Left ventricle myocardium superior (tissue), 1 donor: ENCODE measurements around the gene EIF4G3. TPM values are rescaled to one million over a fixed set of nuclear protein-coding genes. Genes with fewer than 3 reads are reported as not detected.
"Not testable (repeated sequence)": the region's sequence is repeated elsewhere in the genome, so short reads cannot be mapped to it uniquely, and the experiment has no call there.

ENCODE experiments used
- ATAC-seq: fragments of 200-7000 bp; cut with Tn5 transposase; one replicate; pipeline ENCODE4 v1.9.1; 2020; ENCODE audit warnings: mild to moderate bottlenecking, moderate library complexity
- DNase-seq: peaks from one replicate; pipeline ENCODE4 v3.0.0-alpha.2; 2020
- intact Hi-C: fragments of 100-400 bp; cut with micrococcal nuclease; formaldehyde crosslinking; loops from one replicate; pipeline ENCODE4 v1.11.0; 2022
- total RNA-seq: library from RNA; stranded (reverse); fragmentation: NEBNext Ultra II Directional; extraction: Animal tissue kit (Norgen Biotek cat#: 25700); gene quantifications from one replicate; pipeline ENCODE4 v1.2.1, GENCODE V29; 2021
- donor health status: DM: no; HTN: yes; CAD: no; lungs with severe emphysema.

EIF4G3 gene
- total RNA-seq, 1 donor from 2014 or later = 28.8 TPM

DNA sequence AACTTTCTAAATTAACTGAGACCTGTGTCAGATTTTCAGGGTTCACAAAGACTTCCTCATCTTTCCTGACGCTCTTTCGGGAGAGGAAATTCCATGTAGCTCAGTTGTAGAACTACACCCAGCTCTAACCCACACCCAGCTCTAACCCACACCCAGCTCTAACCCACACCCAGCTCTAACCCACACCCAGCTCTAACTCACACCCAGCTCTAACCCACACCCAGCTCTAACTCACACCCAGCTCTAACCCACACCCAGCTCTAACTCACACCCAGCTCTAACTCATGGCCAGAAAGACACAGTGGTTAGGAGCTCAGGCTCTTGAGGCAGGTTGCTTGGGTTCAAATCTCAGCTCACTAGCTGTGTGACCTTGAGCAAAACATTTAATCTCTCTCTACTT lies 14.1 kb upstream of the EIF4G3 start:
- ATAC-seq, DNase-seq: not testable (repeated sequence)
- intact Hi-C loops = loop anchor here (10.0 kb wide), 2 partner anchors 206 to 496 kb away; no protein-coding TSS in a partner anchor

DNA sequence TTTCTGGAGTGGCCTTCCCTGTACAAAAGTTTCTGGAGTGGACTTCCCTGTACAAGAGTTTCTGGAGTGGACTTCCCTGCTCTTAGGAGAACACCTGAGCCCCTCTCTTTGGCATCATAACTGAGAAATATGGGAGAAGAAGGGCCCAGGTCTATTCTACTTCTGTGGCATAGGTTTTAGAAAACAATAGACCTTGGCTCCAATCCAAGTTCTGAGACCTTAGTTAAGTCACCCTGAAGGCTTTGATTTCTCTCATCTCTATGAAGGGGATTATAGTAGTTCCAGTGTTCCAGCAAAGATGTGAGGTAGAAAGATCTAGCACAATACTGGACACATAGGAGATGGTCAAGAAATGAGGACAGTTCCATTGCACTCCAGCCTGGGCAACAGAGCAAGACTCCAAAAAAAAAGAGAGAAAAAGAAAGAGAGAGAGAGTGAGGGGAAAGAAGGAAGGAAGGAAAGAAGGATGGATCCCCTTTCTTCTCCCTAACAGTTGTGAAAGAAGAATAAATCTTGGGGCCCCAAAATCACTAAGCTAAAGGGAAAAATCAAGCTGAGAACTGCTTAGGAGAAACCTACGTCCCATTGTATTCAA lies 13.3 kb upstream of the EIF4G3 start:
- ATAC-seq = no peak
- intact Hi-C loops = loop anchor here (10.0 kb wide), 2 partner anchors 205 to 495 kb away; no protein-coding TSS in a partner anchor
- DNase-seq = no peak

DNA sequence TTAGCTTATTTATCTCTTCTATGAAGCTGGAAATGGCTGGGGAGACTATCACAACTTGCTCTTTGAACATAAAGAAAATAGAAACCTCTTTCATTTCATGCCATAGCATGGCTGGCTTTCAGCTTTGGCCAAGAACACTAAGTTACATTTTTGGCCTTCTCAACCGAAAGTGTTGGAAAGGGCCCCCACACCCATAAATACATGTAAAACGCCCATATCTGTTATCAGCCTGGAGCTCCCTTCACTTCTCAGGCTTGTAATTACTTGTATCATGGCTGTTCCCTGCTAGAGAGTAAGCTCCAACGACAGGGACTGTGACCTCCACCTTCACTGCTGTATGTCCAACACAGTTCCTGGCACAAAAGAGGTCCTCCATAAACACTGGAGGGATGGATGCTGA lies 12.7 kb upstream of the EIF4G3 start:
- intact Hi-C loops = no loop called here
- no peak for ATAC-seq
- no peak for DNase-seq

DNA sequence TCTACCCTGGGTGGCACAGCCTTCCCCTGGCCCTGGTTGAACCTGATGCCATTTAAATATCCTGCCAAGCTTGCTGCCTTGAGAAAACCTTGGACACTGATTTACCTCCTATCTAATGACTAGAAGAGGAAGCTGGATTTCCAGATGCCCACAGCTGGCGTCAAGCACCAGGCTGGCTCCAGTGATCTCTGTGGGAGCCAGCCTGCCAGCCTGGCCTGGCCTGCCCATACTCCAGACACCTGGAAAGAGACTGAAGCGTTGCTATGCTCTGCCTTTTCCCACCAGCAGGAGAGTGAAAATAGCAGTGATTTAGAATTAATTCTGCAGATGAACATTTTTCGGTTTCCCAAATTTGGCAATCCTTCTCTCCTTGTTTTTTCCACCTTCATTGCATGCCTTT lies 11.5 kb upstream of the EIF4G3 start:
- no peak for ATAC-seq
- intact Hi-C loops = no loop called here
- DNase-seq = no peak

DNA sequence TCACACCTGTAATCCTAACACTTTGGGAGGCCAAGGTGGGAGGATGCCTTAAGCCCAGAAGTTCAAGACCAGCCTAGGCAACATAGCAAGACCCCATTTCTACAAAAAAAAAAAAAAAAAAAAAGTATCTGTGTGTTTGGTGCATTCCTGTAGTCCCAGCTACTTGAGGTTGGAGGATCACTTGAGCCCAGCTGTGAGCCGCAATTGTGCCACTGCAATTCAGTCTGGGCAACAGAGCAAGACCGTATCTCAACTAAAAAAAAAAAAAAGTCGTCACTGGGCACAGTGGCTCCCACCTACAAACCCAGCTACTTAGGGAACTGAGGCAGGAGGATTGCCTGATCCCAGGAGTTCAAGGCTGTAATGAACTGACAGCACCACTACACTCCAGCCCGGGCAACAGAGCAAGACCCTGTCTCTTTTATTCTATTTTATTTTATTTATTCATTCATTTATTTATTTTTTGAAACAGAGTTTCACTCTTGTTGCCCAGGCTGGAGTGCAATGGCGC lies 8.6 kb upstream of the EIF4G3 start:
- DNase-seq (no peak), ATAC-seq (no peak)
- intact Hi-C loops = no loop called here

DNA sequence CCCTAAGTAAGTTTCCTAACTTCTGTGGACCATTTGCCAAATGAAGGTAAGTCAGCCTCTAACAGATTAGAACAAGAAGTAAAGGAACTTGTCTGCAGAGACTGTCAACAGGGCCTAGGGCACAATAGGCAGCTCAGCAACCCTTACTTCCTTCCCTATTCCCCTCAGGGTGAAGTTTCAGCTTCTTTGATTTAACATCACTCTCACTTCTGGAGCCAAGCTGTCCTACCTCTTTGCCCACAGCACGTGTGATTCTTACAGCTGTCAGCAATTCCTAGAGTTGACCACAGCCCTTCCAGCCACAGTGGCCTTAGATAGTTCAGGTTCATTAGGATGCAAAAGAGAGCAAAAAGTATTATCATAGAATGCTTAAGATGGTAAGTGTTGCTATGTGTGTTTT lies 7.6 kb upstream of the EIF4G3 start:
- DNase-seq (no peak), ATAC-seq (peak; percentile 66)
- intact Hi-C loops = no loop called here

DNA sequence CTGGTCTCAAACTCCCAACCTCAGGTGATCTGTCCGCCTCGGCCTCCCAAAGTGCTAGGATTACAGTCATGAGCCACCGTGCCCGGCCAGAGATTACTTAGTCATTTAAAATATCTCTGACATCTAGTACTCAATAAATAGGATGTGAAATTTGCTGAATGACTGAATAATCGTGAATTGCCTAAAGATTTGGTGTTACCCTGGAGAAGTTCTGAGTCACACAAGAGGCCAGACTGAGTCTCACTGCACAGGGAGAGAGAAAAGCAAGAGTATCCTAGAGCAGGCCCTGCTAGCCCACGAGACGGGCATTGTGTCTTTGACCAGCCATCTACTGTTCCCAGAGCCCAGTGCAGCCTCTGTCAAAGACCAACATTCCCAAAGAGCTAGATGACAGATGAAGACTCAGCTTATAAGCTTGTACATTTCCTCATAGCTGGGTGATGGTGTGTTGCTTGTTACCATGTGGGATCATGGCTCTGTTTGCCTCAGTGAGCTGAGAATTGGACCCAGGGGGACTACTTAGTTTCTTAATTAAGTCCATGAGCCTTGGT lies 5.6 kb upstream of the EIF4G3 start:
- ATAC-seq (no peak), DNase-seq (no peak)
- intact Hi-C loops = no loop called here

DNA sequence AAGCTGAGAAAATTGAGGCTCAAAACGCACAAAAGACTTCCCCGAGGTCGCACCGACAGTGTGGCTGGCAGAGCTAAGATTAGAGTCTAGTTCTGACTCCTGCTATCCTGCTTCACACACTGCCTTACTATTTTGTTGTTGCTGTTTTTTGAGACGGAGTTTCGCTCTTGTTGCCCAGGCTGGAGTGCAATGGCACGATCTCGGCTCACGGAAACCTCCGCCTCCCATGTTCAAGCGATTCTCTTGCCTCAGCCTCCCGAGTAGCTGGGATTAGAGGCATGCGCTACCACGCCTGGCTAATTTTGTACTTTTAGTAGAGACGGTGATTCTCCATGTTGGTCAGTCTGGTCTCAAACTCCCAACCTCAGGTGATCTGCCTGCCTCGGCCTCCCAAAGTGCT lies 1.6 kb upstream of the EIF4G3 start:
- intact Hi-C loops, DNase-seq, ATAC-seq: not testable (repeated sequence)

DNA sequence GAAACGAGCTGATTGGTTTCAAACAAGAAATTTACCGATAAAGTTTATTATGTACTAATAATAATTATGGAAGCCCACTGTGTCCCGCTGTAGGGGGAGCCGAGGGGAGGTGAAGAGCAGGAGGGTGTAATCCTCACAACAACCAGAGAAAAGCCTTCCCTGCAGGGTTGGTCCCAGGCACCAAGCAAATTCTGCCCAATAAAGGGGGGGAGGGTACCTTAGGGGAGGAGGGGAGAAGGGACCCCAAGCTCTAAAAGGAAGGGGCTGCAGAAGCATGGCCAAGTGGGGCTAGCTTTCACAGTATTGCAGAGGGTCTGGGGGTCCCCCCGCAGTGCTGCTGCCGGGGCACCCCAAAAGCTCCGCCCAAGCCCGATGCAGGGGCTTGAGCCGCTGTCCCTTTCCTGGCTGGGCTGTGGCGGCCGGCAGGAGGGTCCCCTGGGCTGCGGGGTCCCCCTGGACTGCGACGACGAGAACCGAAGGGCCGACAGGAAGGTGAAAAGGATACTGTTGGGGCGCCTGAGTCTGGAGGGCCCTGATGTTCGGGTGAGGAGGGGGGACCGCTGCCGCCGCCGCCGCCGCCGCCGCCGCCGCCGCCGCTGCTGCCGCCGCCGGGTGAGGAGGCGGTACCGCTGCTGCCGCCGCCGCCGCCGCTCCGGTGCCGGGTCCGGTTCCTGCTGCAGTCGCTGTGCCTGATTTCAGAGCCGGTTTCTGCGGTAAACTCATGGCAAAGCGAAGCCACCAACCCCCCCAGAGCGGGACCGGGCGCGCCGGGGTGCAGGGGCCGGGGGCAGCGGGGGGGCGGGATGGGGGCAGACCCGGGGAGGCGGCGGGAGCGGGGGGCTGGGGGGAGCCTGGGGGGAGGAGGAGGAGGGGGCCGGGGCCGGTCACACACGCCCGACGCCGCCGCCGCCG lies 771 bp downstream of the EIF4G3 start:
- ATAC-seq (no peak), DNase-seq (peak; percentile 54)
- intact Hi-C loops = no loop called here

DNA sequence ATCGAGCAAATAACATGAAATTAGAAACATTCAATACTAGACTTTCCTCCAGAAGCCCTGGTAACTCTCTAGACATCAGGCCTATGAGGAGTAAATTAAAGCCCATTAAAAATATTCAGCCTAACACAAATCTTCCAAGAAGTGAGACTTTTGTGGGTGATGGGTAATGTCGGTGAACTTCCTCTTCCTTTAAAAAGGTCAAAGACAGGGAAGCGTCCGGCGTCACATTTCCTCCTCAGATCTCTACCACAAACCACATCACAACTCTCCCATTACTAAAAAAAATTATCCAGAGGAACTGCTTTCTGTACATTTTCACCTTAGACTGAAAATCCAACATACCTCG lies 1.4 kb downstream of the EIF4G3 start:
- intact Hi-C loops = no loop called here
- ATAC-seq (no peak), DNase-seq (peak; percentile 49)

DNA sequence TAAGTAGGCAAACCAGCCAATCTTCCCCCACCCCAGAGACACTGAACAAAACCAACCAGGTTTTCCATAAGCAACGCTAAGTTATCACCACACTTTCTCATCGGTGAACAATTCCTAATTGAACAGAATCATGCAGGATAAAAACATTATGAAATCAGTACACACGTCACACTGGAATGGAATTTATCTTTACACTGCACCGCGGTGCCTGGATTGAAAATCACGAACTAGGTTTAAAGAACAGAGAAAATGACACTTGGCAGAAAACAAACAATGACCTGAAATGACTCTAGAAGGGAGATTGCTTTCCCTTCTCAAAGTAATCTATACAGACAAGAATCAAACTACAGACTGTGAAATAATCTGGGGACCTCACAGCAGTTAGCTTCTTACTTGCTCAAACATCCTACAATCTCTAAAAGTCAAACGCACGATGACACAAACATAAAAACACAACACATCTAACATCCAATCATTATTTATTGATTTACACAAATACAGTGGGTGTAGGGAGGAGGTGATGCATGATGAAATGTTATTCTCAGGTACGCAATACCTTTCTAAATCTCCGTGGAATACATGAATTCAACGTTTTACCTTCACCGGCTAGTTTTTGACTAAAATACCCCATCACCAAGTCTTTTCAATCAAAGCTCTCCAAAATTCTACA lies 1.9 kb downstream of the EIF4G3 start:
- DNase-seq = no peak
- ATAC-seq = no peak
- intact Hi-C loops = no loop called here

DNA sequence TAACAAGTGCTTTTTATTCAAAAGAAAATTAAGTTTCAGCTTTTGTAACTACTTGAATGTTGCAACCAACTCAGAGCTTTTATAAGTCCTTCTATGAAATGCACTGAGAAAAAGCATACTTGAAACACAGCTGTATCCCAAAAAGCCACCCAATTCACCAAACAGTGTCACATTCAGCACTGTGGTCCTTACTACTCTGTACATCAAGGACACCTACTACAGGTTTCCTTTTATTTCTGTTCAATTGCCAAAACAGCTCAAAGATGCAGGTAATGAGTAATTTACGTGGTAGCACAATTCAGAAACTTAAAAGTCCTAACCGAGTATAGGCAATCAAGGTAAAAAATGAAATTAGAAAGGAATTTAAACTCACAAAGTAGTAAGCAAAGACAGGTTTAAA lies 2.5 kb downstream of the EIF4G3 start:
- ATAC-seq (no peak), DNase-seq (no peak)
- intact Hi-C loops = no loop called here

DNA sequence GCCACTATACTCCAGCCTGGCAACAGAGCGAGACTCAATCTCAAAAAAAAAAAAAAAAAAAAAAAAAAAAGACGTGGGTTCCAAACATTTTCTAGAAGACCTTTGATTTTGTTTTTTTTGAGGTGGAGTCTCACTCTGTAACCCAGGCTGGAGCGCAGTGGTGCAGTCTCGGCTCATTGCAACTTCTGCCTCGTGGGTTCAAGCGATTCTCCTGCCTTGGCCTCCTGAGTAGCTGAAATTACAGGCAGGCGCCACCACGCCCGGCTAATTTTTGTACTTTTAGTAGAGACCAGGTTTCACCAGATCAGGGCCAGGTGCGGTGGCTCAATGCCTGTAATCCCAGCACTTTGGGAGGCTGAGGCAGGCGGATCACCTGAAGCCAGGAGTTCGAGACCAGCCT lies 3.6 kb downstream of the EIF4G3 start:
- DNase-seq, ATAC-seq, intact Hi-C loops: not testable (repeated sequence)

DNA sequence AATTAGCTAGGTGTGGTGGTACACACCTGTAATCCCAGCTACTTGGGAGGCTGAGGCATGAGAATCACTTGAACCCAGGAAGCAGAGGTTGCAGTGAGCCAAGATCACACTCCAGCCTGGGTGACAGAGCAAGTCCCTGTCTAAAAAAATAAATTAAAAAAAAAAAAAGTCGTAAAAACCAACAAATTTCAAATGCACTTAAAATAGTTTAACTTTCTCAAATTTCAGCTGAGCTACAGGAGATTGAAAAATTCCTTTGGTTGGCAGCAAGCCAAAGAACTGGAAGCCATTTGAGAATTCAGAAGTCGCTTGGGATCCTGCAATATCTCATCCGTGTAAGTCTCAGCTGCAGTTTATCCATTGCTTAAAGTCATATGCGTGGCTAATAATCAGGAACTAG lies 5.9 kb downstream of the EIF4G3 start:
- intact Hi-C loops, DNase-seq: not testable (repeated sequence)
- peak; percentile 20 for ATAC-seq

DNA sequence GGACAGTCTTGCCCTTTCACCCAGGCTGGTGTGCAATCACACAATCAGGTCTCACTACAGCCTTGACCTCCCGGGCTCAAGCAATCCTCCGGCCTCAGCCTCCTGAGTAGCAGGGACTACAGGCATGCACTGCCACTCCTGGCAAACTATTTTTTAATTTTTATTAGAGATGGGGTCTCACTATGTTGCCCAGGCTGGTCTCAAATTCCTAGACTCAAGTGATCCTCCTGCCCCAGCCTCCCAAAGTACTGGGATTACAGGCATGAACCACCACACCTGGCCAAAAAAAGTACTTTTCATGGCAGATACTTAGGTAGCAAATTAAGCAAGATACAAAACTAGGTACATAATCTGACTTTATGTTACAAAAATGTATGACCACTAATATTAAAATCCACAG lies 8.3 kb downstream of the EIF4G3 start:
- ATAC-seq (no peak), DNase-seq (no peak)
- intact Hi-C loops = no loop called here

DNA sequence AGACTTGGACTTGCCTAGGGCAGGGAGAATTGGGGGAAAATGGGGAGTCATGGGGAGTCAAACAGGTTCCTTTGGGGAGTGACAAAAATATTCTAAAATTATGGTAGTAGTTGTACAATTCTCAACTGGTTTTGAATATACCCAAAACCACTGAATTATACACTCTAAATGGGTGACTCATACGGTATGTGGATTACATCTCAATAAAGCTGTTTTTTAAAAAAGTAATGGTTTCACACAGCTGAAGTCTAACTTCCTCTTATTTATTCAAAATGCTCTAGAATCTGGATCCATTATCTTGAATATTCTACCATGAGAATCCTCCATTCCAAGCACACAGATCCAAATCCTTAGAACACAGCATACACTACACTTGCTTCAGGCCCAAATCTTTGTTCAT lies 11.1 kb downstream of the EIF4G3 start:
- intact Hi-C loops = no loop called here
- ATAC-seq = no peak
- no peak for DNase-seq

DNA sequence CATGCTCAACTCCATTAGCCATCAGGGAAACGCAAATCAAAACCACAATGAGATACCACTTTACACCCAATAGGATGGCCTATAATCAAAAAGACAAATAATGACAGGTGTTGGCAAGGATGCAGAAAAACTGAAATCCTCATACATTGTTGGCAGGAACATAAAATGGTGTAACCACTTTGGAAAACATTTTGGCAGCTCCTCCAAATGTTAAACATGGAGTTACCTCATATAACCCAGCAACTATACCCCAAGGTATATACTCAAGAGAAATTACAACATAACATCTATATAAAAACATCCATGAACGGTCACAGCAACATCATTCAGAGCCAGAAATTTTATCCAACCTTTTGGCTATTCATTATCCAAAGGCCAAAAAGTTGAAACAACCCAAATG lies 11.6 kb downstream of the EIF4G3 start:
- intact Hi-C loops = no loop called here
- DNase-seq (no peak), ATAC-seq (no peak)

DNA sequence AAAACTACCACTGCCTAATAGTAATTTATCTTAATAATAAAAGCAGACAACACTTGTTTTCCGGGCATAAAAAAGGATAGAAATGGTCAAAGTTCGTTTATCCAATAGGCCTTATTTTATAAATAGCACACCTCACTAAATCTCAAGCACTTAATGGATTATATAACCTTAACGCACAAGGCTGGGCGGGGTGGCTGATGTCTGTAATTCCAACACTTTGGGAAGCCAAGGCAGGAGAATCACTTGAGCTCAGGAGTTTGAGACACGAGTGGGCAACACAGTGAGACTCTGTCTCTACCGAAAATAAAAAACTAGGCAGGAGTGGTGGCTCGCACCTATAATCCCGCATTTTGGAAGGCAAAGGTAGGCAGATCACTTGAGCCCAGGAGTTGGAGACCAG lies 12.4 kb downstream of the EIF4G3 start:
- intact Hi-C loops = no loop called here
- no peak for DNase-seq
- ATAC-seq = no peak

DNA sequence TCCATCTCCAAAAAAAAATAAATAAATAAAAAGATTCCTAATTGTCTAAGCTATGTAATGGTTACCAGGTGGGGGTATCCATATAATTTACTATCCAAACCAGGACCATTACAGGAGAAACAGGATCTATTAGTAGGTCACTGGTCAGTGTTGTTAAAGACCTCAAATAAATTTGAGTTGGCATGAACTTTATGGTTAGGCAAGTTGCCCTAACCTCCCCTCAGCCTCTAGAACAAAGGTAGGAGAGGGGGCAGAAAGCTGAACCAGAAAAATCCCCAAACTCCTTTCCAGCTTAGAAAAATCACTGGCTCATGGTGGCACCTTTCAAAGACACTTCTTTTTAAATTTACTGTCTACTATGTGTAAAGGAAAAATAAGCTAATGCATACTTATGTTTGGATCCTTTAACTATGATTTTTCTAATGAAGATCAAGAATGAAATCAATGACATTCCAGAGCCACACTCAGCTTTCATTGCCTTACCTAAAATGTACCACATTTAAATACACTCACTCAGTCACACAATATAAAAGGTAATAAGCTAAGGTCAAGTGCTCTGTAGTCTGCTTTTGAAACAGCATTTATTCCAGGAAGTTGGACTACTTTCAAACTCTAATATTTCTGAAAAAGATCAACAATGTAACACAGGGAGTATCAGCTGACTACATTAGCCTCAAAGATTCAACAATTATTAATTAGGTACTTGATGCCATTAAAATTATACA lies 13.8 kb downstream of the EIF4G3 start:
- no peak for DNase-seq
- intact Hi-C loops = no loop called here
- no peak for ATAC-seq
